IMR-90 (cell line): Measurements from ENCODE around the gene DNAH5. TPM values are rescaled to one million over a fixed set of nuclear protein-coding genes. Genes with fewer than 3 reads are reported as not detected.

ENCODE experiments used
- ATAC-seq: fragments of 200-7000 bp; cut with Tn5 transposase; 2 replicates; pipeline ENCODE4 v1.9.1; 2020; ENCODE audit warnings: low read depth, mild to moderate bottlenecking, moderate library complexity
- BruUV-seq: library from RNA; stranded (reverse); fragments of 400-500 nt; replicated peaks from 2 replicates; lab custom pipeline; 2021; lab: Mats Ljungman, UMichigan
- CTCF ChIA-PET: fragments of 300-600 bp; formaldehyde crosslinking; extraction: SDS; loops from one replicate; lab custom pipeline; 2021; ENCODE audit warnings: antibody characterized with exemption; lab: Yijun Ruan, JAX
- POLR2A ChIA-PET: fragments of 300-600 bp; sonication (Branson Sonifier 250); formaldehyde crosslinking; loops from one replicate; lab custom pipeline; 2022; ENCODE audit warnings: antibody characterized with exemption; ENCODE audit not compliant: unreplicated experiment; lab: Charles Lee
- DNase-seq: peaks from one replicate; pipeline ENCODE4 v3.0.0; 2013
- H2AFZ ChIP-seq: replicated peaks from 2 replicates; pipeline ENCODE3; 2013; ENCODE audit warnings: low read length, mild to moderate bottlenecking; ENCODE audit not compliant: poor library complexity
- H2AK5ac ChIP-seq: 2 replicates; pipeline ENCODE4 v1.6.1; 2013; ENCODE audit warnings: low read depth, low read length, inconsistent platforms
- H2AK9ac ChIP-seq: replicated peaks from 2 replicates; pipeline ENCODE3; 2013; ENCODE audit warnings: mild to moderate bottlenecking, low read depth, low read length, moderate library complexity; ENCODE audit not compliant: poor library complexity
- H2BK120ac ChIP-seq: 2 replicates; pipeline ENCODE4 v1.6.1; 2013; ENCODE audit warnings: low read depth, low read length, inconsistent platforms
- H2BK15ac ChIP-seq: 3 replicates; pipeline ENCODE4 v1.6.1; 2013; ENCODE audit warnings: low read depth, low read length, inconsistent platforms
- H2BK20ac ChIP-seq: 2 replicates; pipeline ENCODE4 v1.6.1; 2013; ENCODE audit warnings: low read depth, mild to moderate bottlenecking, inconsistent platforms, low read length, moderate library complexity
- H2BK5ac ChIP-seq: 2 replicates; pipeline ENCODE4 v1.6.1; 2013; ENCODE audit warnings: mild to moderate bottlenecking, low read depth, low read length, inconsistent platforms; ENCODE audit not compliant: poor library complexity, severe bottlenecking
- H3K14ac ChIP-seq: replicated peaks from 2 replicates; pipeline ENCODE4 v1.6.1; 2013; ENCODE audit warnings: low read depth, low read length, inconsistent platforms
- H3K18ac ChIP-seq: 2 replicates; pipeline ENCODE4 v1.6.1; 2013; ENCODE audit warnings: low read depth, low read length, control low read depth
- H3K23ac ChIP-seq: 2 replicates; pipeline ENCODE4 v1.6.1; 2013; ENCODE audit warnings: low read depth, low read length, inconsistent platforms
- H3K27ac ChIP-seq: 2 replicates; pipeline ENCODE4 v1.5.1; 2013; ENCODE audit warnings: mild to moderate bottlenecking, control low read depth, low read length; ENCODE audit not compliant: insufficient read depth
- H3K27me3 ChIP-seq: 2 replicates; pipeline ENCODE4 v1.6.1; 2013; ENCODE audit warnings: low read length; ENCODE audit not compliant: control insufficient read depth, insufficient read depth
- H3K36me3 ChIP-seq: 2 replicates; pipeline ENCODE4 v1.6.1; 2013; ENCODE audit warnings: low read length, mixed read lengths; ENCODE audit not compliant: control insufficient read depth, insufficient read depth
- H3K4ac ChIP-seq: 2 replicates; pipeline ENCODE4 v1.6.1; 2013; ENCODE audit warnings: low read depth, low read length, inconsistent platforms
- H3K4me1 ChIP-seq: 2 replicates; pipeline ENCODE4 v1.6.1; 2013; ENCODE audit warnings: low read length, mixed read lengths; ENCODE audit not compliant: control insufficient read depth, insufficient read depth
- H3K4me2 ChIP-seq: 2 replicates; pipeline ENCODE4 v1.6.1; 2013; ENCODE audit warnings: low read depth, mild to moderate bottlenecking, control low read depth, low read length, moderate library complexity
- H3K4me3 ChIP-seq: 2 replicates; pipeline ENCODE4 v1.5.1; 2013; ENCODE audit warnings: low read depth, mild to moderate bottlenecking, control low read depth, low read length, moderate library complexity; ENCODE audit not compliant: insufficient read depth
- H3K56ac ChIP-seq: 2 replicates; pipeline ENCODE4 v1.6.1; 2013; ENCODE audit warnings: low read length, inconsistent platforms; ENCODE audit not compliant: insufficient read depth; ENCODE audit errors: extremely low read depth
- H3K79me1 ChIP-seq, 2 experiments: 2 replicates each; pipeline ENCODE4 v1.6.1; 2013; ENCODE audit warnings: low read length in 2 of 2, inconsistent platforms in 1 of 2, low read depth in 1 of 2
- H3K9ac ChIP-seq: 2 replicates; pipeline ENCODE4 v1.6.1; 2013; ENCODE audit warnings: low read depth, low read length, control low read depth
- H3K9me1 ChIP-seq: 2 replicates; pipeline ENCODE4 v1.6.1; 2013; ENCODE audit warnings: low read length, inconsistent platforms; ENCODE audit not compliant: insufficient read depth
- H3K9me3 ChIP-seq: 2 replicates; pipeline ENCODE4 v1.6.1; 2013; ENCODE audit warnings: low read length; ENCODE audit not compliant: control insufficient read depth, insufficient read depth
- H4K20me1 ChIP-seq: 2 replicates; pipeline ENCODE4 v1.6.1; 2013; ENCODE audit warnings: low read length, inconsistent platforms; ENCODE audit not compliant: insufficient read depth
- H4K5ac ChIP-seq: 2 replicates; pipeline ENCODE4 v1.6.1; 2013; ENCODE audit warnings: mild to moderate bottlenecking, low read depth, low read length, control low read depth
- H4K8ac ChIP-seq, 2 experiments: 2 replicates each; pipeline ENCODE4 v1.6.1; 2013; ENCODE audit warnings: low read depth in 2 of 2, low read length in 2 of 2, control low read depth in 1 of 2, inconsistent platforms in 1 of 2
- H4K91ac ChIP-seq: 2 replicates; pipeline ENCODE4 v1.6.1; 2013; ENCODE audit warnings: low read depth, low read length, inconsistent platforms; ENCODE audit not compliant: insufficient read depth
- BHLHE40 ChIP-seq: fragments of 150-350 bp; IDR thresholded peaks from 2 replicates; pipeline ENCODE4 v1.6.1; 2016; ENCODE audit warnings: mild to moderate bottlenecking, low read depth, low read length
- CHD1 ChIP-seq: IDR thresholded peaks from 2 replicates; pipeline ENCODE4 v1.6.1; 2012; ENCODE audit warnings: low read depth, low read length, improper control_type of control experiment
- FOS ChIP-seq: fragments of 150-350 bp; IDR thresholded peaks from 2 replicates; pipeline ENCODE4 v1.6.1; 2016; ENCODE audit warnings: low read depth, low read length
- MAZ ChIP-seq: IDR thresholded peaks from 2 replicates; pipeline ENCODE4 v1.6.1; 2012; ENCODE audit warnings: low read depth, mild to moderate bottlenecking, low read length, improper control_type of control experiment, moderate library complexity, borderline replicate concordance
- MXI1 ChIP-seq: IDR thresholded peaks from 2 replicates; pipeline ENCODE4 v1.6.1; 2012; ENCODE audit warnings: low read depth, mild to moderate bottlenecking, low read length, moderate library complexity, borderline replicate concordance
- NFE2L2 ChIP-seq: fragments of 150-350 bp; IDR thresholded peaks from 2 replicates; pipeline ENCODE4 v1.6.1; 2016; ENCODE audit warnings: low read depth, mild to moderate bottlenecking, low read length
- RAD21 ChIP-seq: IDR thresholded peaks from 2 replicates; pipeline ENCODE4 v1.6.1; 2012; ENCODE audit warnings: low read length, improper control_type of control experiment
- RCOR1 ChIP-seq: IDR thresholded peaks from 2 replicates; pipeline ENCODE4 v1.6.1; 2012; ENCODE audit warnings: mild to moderate bottlenecking, low read length, improper control_type of control experiment; ENCODE audit not compliant: insufficient replicate concordance
- RFX5 ChIP-seq: IDR thresholded peaks from 2 replicates; pipeline ENCODE4 v1.8.0; 2012; ENCODE audit warnings: low read depth, mild to moderate bottlenecking, low read length, moderate library complexity
- SMC3 ChIP-seq: fragments of 150-350 bp; IDR thresholded peaks from 2 replicates; pipeline ENCODE4 v1.6.1; 2016; ENCODE audit warnings: low read depth, mild to moderate bottlenecking, antibody characterized with exemption, low read length, moderate library complexity
- WGBS, 2 experiments: methylation state at CpG; one replicate each; pipeline versions ENCODE4 v1.1.5 to v1.1.7; 2013; ENCODE audit warnings: missing lambda C conversion rate in 2 of 2; ENCODE audit not compliant: insufficient read length in 1 of 2; ENCODE audit errors: extremely low coverage in 2 of 2; 5-methylcytosine and 5-hydroxymethylcytosine counted together
- dilution Hi-C: fragments of 300-500 bp; cut with HindIII; formaldehyde crosslinking; loops from one replicate; pipeline ENCODE4 v1.14.3; 2018; ENCODE audit warnings: low sequenced_read_pairs; ENCODE audit not compliant: unreplicated experiment
- in situ Hi-C: fragments of 300-500 bp; cut with MboI; formaldehyde crosslinking; loops from 3 replicates; pipeline ENCODE4 v1.14.3; 2019; ENCODE audit warnings: low sequenced_read_pairs, inconsistent platforms, mixed read lengths
- intact Hi-C: fragments of 100-400 bp; cut with micrococcal nuclease; formaldehyde crosslinking; loops from 2 replicates; pipeline ENCODE4 v1.10.0; 2022
- polyA plus RNA-seq, 3 experiments: library from polyadenylated mRNA; depleted of rRNA; stranded (reverse); fragments of >200 nt; gene quantifications; 2 replicates each; pipeline ENCODE4 v1.2.3, GENCODE V29; 2012; ENCODE audit warnings: low replicate concordance in 1 of 3
- total RNA-seq: library from RNA; depleted of rRNA; stranded (reverse); fragments of >200 nt; gene quantifications from 2 replicates; pipeline ENCODE4 v1.2.3, GENCODE V29; 2012
- TF ChIP-seq, protein P1 (sequence below): conservative IDR thresholded peaks from 2 replicates; pipeline ENCODE4 v1.5.1; 2012; ENCODE audit warnings: mild to moderate bottlenecking, low read depth, low read length, improper control_type of control experiment
- TF ChIP-seq, protein P2 (sequence below): fragments of 150-350 bp; IDR thresholded peaks from 2 replicates; pipeline ENCODE4 v1.6.1; 2016; ENCODE audit warnings: low read depth, mild to moderate bottlenecking, low read length, moderate library complexity, borderline replicate concordance

The DNAH5 gene
- total and polyA plus RNA-seq, 2 of the 4 experiments (the other 2 are of a cell fraction) = 1.9 to 4.3 TPM

DNA sequence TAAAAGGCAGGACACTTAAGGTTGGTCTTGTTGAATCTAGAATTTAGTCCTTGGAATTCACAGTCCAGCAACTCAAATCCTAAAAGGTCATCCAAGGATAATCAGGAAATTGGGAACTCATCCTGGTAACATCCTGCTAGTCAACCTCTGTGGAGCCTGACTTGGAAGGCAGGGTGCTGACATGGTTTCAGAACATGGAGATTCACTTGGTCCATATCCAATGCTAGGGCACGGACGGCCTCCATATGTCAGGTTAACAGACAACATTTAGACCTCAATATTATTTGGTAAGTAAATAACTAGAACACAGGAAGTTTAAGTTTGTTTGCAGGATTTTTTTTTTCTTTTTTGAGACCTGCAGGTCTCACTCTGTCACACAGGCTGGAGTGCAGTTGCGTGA lies 783 bp upstream of the DNAH5 start:
- ChIA-PET CTCF (no interaction called here), POLR2A (no interaction called here)
- Histone ChIP-seq H3K23ac (no peak overlapping the region), H4K8ac (no peak overlapping the region), H2AFZ (no peak overlapping the region), H2BK120ac (no peak overlapping the region), H3K14ac (no peak overlapping the region), H2BK5ac (no peak overlapping the region), H3K27ac (no peak overlapping the region), H2BK20ac (no peak overlapping the region), H3K9me3 (no peaks in the 10 kb centered on the region), H2AK9ac (no peak overlapping the region), H3K9ac (no peak overlapping the region), H3K4me2 (no peak overlapping the region), H4K5ac (no peak overlapping the region), H3K4me1 (peaks cover 6% of the 10 kb centered on the region), H2BK15ac (no peak overlapping the region), H3K4me3 (no peak overlapping the region), H3K9me1 (peaks cover 6% of the 10 kb centered on the region; the same call in 1 of the 2 replicates), H3K18ac (no peak overlapping the region), H3K4ac (no peak overlapping the region), H3K56ac (no peak overlapping the region), H2AK5ac (no peak overlapping the region), H4K91ac (no peak overlapping the region), H4K20me1 (no peaks in the 10 kb centered on the region), H3K36me3 (peaks cover 4% of the 10 kb centered on the region), H3K79me1 (peaks cover 0 to 3% of the 10 kb centered on the region in 2 experiments; a peak in 2 of 4 replicates), H3K27me3 (no peaks in the 10 kb centered on the region)
- intact Hi-C loops = no loop called here
- WGBS, 2 experiments = no CpG with 5 or more reads among the region's 3 CpGs
- no TSS peak for BruUV-seq
- dilution Hi-C loops = no loop called here
- TF ChIP-seq, protein P1, sequence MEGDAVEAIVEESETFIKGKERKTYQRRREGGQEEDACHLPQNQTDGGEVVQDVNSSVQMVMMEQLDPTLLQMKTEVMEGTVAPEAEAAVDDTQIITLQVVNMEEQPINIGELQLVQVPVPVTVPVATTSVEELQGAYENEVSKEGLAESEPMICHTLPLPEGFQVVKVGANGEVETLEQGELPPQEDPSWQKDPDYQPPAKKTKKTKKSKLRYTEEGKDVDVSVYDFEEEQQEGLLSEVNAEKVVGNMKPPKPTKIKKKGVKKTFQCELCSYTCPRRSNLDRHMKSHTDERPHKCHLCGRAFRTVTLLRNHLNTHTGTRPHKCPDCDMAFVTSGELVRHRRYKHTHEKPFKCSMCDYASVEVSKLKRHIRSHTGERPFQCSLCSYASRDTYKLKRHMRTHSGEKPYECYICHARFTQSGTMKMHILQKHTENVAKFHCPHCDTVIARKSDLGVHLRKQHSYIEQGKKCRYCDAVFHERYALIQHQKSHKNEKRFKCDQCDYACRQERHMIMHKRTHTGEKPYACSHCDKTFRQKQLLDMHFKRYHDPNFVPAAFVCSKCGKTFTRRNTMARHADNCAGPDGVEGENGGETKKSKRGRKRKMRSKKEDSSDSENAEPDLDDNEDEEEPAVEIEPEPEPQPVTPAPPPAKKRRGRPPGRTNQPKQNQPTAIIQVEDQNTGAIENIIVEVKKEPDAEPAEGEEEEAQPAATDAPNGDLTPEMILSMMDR = no peak
- TF ChIP-seq RCOR1 (no peak), RAD21 (no peak), BHLHE40 (no peak), RFX5 (no peak), MXI1 (no peak), CHD1 (no peak), NFE2L2 (no peak), MAZ (no peak), FOS (no peak), SMC3 (no peak)
- TF ChIP-seq, protein P2, sequence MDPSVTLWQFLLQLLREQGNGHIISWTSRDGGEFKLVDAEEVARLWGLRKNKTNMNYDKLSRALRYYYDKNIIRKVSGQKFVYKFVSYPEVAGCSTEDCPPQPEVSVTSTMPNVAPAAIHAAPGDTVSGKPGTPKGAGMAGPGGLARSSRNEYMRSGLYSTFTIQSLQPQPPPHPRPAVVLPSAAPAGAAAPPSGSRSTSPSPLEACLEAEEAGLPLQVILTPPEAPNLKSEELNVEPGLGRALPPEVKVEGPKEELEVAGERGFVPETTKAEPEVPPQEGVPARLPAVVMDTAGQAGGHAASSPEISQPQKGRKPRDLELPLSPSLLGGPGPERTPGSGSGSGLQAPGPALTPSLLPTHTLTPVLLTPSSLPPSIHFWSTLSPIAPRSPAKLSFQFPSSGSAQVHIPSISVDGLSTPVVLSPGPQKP = no peak
- in situ Hi-C loops = no loop called here
- peak; percentile 37 for ATAC-seq
- DNase-seq = no peak
